Cerebellar nuclear complex (tissue), 1 donor: Measurements from ENCODE around the gene BTG2.
A peak's percentile ranks its signal among the peaks of the same experiment; 100 is the strongest.

ENCODE experiments used
- DNase-seq, 2 experiments: peaks; one replicate each; lab custom pipeline; 2025; lab: John Stamatoyannopoulos, UW

The BTG2 gene

DNA sequence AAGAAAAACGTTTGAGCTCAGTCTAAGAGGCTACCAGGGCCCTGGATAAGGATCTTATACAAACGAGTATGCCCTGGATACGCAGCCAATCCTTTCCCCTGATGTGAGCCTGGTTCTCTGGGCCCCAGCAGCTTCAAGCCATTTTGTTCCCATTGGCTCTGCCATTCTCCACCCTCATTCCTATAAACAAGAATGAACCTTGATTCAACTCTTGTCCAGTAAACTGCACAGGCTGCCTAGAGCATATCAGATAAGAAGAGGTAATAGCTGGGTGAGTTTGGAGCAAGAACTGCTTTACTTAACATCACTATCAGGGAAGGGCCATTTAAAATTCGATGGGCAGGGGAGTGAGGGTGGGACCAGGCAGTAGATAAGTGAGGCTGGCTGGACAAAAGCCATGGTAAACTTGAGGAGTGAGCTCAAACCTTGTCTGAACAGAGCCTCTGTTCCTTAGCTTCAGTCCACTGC is 11.3 kb downstream of the BTG2 start:
- DNase-seq: no peak

DNA sequence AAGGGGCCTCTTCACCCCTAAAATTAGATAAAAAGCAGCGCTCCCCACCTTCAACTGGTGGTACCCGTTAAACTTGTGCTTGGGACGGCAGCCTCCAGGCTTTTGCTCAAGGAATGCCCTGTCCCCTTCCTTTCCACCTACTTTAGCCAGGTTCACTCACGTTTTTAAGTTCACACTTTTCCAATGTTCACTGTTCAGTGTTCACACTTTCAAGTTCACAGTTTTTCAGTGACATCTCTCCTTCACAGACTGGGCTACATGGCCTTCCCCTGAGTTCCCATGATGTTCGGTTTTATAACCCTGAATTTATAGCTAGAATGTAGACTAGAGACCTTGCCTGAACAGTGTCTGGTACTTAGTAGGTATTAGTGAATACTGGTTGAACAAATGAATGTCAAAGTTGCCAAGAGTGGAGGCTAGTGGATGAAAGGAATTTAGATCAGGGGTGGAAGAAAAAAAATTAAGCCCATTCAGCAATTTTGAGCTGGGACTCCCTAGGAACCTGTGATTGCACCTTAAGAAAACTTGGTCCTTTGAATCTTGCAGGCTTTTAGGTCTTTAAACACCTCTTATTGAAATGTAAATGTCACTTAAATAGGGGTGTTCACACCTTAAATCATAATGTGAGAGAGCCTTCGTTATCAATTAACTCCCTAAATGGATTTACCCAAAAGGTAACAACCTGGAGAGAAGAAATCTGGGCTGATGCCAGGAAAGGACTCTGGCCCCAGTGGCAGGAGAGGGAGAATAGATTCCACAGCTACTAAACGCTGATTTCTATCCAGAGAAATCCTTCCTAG is 12.3 kb downstream of the BTG2 start:
- DNase-seq: no peak

- DNase-seq: no peak
Measured at GRCh38 chr1:203318229-203318517, 12.9 kb downstream of the BTG2 start.

- no peak for DNase-seq
Measured at GRCh38 chr1:203320591-203321272, 15.4 kb downstream of the BTG2 start.

DNA sequence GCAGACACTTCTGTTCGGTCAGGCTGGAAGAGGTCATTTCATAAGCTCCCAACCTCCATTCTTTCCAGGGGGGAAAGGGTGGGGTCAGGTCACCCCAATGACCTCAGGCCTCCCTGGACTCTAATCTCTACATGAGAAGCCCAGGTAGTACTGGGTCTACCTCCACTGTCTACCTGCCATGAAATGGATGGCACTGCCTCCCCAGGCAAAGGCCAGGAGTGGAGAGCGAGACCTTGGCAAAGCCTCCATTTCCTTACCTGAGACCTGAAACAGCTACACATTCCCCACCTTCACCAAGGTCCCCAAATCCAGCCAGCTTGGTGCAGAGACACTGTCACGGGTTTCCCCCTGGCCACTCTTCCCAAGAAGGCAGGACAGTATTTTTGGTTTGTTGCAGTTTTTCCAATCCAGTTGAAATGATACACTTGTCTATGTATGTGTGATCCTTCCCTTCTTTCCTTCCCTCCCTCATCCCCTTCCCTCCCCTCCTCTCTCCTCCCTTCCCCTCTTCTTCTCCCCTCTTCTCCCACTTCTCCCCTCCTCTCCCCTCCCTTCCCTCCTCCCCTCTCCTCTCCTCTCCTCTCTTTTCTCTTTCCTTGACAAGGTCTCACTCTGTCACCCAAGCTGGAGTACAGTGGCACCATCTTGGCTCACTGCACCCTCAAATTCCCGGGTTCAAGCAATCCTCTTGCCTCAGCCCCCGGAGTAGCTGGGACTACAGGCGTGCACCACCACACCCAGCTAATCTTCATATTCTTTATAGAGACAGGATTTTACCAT is 16.1 kb downstream of the BTG2 start:
- DNase-seq: no peak

GRCh38 chr1:203322500-203323179 is 17.3 kb downstream of the BTG2 start:
- no peak for DNase-seq

GRCh38 chr1:203323587-203323986 is 18.3 kb downstream of the BTG2 start:
- no peak for DNase-seq

- peak in 1 of 2 experiments; percentile 19 for DNase-seq
Measured at GRCh38 chr1:203324105-203325025, 19.0 kb downstream of the BTG2 start.

GRCh38 chr1:203325026-203325417 is 19.7 kb downstream of the BTG2 start:
- DNase-seq: no peak

DNA sequence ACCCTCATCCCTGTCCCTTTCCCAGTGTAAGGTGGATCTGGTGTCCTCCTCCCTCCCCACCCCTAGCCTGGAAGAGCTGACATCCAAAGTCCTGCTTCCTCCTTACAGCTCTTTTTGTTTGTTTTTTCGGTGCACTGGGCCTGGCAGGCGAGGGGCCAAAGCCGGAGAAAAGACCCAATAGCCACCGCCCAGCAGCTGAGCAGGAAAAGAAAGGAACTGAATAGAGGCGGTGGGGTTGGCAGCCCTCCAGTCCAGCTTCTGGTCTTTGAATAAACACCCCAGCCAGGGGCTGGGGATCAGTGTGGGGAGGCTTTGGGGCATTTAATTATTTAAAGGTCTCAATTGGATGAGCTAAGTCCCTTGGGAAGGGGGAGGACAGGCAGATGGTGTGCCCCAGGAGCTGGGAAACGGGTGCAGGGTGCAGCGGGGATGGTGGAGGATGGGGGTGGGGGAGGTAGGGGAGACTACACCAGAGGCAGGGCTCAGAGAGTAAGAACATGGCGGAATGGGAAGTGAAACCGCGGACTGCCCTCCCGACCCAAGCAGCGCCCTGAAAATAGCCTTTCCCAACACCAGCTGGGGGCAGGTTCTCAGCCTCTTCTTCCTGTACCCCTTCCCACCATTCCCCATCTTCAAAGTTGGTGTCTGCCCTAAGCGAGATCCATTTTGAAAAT is 20.2 kb downstream of the BTG2 start:
- DNase-seq: no peak

- DNase-seq: peak; percentile 64 to 71
Measured at GRCh38 chr1:203326830-203327683, 21.7 kb downstream of the BTG2 start.

DNA sequence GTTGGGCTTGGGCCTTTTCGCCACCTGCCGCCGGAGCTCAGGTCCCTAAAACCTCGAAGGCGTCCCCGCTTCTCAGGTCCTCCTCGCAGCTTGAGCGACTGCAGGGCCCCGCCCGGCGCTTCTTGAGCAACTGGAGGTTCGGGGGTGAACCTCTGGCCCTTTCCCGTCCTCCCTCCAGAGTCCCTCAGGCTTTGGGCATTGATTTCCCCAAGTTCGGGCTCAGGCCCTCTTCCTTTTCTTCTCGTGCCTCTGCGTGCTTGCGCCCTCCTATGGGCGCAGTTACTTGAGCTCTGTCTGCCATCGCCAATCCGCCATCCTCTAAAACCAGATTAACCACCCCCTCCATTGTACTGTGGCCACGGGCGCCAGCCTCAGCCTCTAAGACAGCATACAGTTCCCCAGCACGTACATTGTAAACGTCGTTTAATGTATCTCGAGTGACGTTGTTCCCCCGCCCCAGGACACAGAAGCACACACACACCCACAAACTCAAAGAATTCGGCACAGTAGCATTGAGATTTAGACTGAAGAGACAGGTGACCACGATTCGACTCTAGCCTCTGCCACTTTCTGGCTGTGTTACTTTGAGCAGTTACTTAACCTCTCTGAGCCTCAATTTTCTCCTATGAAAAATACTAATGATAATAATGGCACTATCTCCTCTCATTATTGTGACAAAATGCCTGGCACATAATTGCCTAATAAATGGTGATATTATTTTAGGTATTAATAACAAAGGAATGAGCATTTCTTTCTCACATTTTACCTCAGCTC is 22.6 kb downstream of the BTG2 start:
- DNase-seq: no peak

GRCh38 chr1:203328714-203329122 is 23.4 kb downstream of the BTG2 start:
- DNase-seq: no peak

- DNase-seq: no peak
Measured at GRCh38 chr1:203331224-203331623, 25.9 kb downstream of the BTG2 start.

DNA sequence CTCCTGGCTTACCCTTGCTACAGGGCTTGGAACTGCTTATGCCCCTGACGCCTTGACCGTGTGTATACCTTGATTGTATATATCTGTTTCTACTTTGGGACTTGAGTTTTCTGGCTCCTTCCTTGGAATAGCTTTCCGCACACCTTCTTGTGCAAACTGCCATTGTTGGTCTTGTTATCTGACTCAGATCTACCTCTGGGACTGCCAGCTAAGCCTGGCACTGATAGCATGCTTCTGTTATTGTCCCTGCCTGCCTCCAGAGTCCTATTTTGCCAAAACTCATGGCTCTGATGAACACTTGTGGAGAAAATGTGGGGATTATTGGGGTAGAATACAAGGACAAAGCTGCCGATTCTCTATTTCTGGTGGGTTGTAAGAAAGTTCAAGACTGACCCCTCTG is 30.2 kb downstream of the BTG2 start:
- DNase-seq: no peak

- no peak for DNase-seq
Measured at GRCh38 chr1:203336097-203336496, 30.8 kb downstream of the BTG2 start.

DNA sequence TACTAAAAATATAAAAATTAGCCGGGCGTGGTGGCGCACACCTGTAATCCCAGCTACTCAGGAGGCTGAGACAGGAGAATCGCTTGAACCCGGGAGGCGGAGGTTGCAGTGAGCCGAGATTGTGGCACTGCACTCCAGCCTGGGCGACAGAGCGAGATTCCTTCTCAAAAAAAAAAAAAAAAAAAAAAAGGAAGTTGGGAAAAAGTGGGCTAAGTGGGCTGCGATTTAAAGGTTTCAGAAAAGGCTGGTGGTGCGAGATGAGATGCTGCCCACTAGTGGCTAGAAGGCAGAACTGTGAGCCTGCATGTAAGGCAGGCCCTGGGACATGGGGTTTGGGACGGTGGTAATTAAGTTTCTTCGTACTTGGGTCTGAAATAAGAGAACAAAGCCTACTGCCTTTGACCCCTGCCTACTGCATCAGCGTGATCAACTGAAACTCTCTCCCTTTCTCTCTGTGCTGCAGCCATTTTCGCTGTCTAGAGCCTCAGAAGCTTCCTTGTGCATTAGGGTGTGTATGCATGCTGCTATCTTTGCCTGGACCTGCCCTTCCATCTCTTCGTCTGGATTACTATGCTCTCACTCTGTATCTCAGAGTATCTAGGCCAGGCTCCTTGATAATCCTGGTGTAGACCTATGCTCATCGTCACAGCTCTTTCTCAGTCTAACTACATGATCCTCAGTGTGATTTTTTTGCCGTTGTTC is 33.2 kb downstream of the BTG2 start:
- peak in 1 of 2 experiments; percentile 35 for DNase-seq

DNA sequence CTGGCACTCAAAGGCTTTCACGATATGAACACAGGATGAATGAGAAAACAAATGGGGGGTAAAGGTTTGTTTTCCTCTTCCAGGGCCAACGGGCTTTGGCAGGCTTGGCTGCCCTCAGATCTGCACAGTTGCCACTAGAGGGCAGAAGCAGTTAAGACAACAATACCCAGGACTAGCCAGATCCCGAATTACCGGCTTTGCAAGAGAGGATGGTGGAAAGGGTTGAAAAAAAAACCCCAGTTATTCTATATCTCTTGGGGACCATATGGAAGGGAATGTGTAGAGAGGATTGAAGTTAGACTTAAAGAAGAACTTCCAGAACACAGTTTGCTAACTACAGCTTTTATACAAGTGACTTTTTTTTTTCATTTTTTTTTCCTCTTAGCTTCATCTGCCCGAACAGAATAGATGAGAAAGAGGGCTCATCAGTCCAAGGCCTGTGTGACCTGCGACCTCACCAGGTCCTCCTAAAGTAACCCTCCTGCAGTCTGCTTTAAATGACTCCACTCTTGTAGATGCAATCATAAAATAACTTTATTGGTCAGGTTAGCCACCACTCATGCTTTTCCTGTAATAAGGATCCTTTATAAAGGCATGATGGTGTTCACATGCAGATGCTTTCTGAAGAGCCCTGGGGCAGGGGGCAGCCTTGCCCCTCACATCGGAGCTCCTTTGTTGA is 34.9 kb downstream of the BTG2 start:
- peak; percentile 29 to 81 for DNase-seq
